HG02840 (cell line): ENCODE data around the gene TOGARAM2.

Source experiments
- ATAC-seq: cut with Tn5 transposase; IDR thresholded peaks from one replicate; pipeline ENCODE4 v1.9.1; 2021; ENCODE audit warnings: mild to moderate bottlenecking, moderate library complexity, moderate number of reproducible peaks; ENCODE audit not compliant: unreplicated experiment, low FRiP score

Gene TOGARAM2

DNA sequence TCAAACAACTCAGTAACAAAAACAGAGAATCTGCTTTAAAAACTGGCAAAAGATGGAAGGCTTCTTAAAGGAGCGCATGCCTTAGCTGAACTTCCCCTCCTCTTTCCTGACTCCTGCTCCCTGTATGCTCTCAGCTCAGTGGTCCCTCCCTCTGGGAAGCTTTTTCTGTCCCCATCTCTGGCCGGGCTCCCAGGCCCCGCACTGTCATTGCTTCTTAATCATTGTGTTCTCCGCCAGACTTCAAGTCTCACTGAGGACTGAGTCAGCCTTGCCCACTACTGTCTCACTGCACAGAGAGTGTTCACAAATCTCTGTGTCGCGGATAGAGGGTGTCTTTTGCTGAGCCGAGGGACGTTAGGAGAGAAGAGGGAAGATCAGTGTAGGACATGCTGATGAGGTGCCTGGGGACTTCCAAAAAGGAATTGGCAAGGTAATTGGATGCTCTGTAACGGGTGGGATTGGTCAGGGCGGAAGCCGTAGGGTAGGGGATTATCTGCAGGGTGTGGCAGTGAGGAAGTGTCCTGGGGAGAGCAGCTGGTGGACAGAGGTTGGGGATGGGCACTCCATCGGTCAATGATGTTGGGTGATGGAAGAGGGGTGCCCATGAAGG lies 16.2 kb downstream of the TOGARAM2 start:
- ATAC-seq: no peak

DNA sequence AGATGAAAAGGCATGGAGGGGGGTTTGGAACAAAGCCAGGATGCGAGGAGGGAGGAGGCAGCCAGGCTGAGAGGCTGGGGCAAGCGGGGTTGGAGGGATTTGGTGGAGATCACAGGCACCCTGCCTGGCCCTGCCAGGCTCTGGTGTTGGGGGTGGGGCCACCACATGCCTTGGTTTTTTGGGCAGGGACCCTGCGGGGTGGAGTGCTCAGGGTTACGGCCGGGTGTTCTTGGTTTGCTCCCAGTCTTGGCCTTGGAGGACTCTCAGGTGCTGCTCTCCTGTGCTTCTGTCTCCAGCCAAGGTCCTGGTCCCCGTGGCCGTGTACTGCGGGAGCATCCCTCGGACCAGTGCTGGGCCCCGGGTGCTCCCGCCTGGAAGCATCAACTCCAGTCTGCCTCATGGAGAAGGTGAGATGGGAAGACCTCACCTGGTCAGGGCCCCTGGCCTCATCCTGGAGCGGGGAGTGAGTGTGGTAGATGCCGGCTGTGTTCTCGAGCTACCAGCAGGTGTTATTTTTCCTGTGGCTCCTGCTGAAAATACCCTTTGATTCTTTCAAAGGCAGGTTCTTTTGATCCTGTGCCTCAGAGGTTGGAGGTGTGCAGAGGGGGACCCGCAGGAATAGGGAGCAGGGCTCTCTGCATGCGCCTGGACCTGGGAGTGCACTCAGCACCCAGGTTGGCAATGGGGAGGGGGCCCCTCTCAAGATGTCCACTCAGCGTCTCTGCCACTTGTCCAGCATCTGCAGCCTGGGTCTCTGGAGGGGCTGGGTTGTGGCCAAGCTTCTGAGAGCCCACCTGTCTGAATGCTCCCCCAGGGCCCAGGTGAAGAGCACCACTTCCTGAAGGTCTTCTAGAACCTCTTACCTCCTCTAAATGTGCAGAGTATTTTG lies 17.0 kb downstream of the TOGARAM2 start:
- ATAC-seq: no peak

DNA sequence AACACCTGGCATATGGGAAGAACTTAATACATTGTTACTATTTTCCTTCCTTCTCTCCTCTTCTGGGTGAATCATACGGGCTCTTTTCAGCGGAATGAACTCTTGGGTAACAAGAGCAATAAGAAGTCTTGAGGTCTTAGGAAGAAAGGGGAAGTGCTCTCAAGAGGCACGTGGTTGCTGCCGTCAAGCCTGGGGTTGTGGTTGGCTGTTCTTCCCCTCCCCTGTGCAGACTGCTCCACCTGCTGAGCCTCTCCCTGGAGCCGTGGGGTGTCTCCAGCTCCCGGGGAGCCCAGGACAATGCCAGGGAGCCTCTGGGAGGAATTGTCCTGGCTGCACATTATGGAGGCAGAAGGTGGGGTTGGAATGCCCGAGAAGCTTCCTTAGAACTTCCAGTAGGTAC lies 19.4 kb downstream of the TOGARAM2 start:
- peak; percentile 74 for ATAC-seq

DNA sequence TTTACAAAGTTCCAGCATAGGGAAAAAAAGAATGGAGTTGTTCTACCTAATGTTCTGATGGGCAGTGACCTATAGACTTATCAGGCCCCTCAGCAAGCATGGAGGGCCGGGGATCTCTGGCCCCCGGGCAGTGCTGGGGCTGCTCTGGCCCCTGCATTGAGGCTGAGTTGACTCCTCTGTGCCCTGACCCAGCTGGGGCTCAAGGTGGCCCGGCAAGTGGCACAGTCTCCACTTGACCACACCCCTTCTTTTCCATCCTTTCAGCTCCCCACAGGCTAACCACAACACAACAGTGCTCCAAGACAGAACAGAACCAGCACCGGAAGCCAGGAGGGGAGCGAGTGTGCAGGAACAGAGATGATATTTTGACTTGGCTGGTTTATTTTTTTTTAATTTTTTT lies 19.9 kb downstream of the TOGARAM2 start:
- no peak for ATAC-seq

DNA sequence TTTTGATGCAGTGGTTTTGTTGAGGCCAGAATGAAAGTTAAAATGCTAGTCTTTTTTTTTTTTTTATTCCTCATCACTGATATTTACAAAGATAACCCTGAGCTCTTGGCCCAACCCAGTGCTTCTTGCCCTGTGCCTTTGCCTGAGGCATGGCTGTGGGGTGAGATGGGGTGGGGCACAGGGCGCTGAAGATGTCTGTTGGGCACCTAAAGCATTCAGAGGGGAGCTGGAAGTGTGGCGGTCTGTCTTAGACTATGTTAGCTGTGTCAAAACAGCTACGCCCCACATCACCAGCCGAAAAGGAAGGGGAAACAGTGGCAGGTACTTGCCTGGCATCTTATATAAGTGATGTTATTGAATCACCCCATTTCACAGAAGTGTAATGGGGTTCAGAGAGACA lies 20.7 kb downstream of the TOGARAM2 start:
- no peak for ATAC-seq

DNA sequence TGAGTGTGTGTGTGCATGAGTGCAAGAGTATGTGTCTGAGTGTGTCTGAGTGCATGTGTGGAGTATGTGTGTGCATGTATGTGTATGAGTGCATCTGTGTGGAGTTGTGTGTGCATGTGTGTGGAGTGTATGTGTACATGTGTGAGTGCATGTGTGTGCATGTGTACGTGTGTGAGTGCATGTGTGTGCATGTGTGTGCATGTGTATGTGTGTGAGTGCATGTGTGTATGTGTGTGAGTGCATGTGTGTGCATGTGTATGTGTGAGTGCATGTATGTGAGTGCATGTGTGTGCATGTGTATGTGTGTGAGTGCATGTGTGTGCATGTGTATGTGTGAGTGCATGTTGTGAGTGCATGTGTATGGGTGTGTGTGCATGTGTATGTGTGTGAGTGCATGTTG lies 23.7 kb downstream of the TOGARAM2 start:
- no peak for ATAC-seq

DNA sequence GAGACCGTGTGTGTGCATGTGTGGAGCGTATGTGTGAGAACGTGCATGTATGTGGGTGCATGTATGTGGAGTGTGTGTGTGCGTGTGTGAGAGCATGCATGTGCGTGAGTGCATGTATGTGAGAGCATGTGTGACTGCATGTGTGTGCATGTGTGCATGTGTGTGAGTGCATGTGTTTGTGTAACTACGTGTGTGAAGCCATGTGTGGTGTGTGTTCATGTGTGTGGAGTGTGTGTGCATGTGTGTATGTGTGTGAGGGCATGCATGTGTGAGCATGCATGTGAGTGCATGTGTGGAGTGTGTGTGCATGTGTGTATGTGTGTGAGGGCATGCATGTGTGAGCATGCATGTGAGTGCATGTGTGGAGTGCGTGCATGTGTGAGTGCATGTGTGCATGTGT lies 24.2 kb downstream of the TOGARAM2 start:
- no peak for ATAC-seq

DNA sequence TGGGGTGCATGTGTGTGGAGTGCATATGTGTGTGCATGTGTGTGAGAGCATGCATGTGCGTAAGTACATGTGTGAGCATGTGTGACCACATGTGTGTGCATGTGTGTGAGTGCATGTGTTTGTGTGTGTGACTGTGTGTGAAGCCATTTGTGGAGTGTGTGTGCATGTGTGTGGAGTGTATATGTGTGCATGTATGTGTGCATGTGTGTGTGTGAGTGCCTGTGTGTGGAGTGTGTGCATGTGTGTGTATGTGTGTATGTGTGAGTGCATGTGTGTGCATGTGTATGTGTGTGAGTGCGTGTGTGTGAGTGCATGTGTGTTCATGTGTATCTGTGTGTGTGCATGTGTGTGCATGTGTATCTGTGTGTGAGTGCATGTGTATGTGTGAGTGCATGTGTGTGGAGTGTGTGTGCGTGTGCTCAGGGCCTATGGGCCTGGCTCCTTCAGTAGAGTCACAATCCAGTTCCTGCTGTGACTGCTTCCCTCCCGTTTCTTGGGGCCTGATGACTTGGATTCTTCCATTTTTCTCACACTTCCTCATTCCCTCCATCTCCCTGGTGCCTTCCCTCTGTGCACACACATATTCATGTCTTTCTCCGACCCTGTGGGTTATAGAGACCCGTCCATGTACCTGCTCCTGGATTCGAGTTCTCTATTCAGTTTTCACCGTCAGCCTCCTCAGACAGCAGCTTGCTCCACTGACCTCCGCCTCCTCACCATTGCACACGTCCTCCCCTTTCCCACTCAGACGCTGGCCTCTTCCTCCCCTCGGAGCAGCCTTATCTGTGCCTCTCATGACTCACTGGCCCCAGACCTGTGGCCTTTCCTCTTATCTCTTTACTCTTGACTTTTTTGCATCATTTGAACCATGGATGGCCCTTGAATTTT lies 25.2 kb downstream of the TOGARAM2 start:
- no peak for ATAC-seq

DNA sequence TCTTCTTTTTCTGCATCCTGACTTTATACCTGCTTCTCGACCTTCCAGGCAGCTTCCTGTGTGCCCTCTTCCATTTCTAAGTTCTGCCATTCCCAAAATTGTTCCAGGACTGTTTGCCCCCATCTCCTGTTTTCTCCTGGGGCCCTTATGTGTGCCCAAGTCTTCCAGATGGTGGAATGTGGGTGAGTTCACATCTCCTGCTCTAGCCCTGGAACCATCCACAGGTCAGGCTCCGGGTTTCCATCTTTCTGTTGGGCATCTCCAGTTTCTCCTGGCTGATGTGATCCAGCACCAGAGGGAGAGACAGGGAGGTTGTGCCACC lies 25.8 kb downstream of the TOGARAM2 start:
- no peak for ATAC-seq

DNA sequence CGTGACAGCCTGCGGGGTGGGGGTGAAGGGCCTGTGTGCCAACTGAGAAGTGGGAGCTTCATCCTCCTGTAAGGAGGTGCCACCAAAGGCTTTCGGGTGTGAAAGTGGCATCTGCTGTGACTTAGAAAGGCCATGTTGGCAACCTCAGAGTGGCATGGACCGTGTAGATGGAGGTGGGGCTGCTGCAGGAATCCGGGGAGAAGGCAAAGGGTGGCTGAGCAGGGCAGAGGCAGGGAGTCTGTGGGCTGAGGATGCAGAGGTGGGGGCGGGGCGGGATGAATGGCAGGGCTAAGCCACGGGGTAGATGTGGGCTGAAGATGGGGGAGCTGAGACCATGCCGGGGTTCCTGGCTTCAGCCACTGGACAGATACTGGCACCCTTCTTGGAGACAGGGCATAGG lies 28.2 kb downstream of the TOGARAM2 start:
- ATAC-seq: no peak

DNA sequence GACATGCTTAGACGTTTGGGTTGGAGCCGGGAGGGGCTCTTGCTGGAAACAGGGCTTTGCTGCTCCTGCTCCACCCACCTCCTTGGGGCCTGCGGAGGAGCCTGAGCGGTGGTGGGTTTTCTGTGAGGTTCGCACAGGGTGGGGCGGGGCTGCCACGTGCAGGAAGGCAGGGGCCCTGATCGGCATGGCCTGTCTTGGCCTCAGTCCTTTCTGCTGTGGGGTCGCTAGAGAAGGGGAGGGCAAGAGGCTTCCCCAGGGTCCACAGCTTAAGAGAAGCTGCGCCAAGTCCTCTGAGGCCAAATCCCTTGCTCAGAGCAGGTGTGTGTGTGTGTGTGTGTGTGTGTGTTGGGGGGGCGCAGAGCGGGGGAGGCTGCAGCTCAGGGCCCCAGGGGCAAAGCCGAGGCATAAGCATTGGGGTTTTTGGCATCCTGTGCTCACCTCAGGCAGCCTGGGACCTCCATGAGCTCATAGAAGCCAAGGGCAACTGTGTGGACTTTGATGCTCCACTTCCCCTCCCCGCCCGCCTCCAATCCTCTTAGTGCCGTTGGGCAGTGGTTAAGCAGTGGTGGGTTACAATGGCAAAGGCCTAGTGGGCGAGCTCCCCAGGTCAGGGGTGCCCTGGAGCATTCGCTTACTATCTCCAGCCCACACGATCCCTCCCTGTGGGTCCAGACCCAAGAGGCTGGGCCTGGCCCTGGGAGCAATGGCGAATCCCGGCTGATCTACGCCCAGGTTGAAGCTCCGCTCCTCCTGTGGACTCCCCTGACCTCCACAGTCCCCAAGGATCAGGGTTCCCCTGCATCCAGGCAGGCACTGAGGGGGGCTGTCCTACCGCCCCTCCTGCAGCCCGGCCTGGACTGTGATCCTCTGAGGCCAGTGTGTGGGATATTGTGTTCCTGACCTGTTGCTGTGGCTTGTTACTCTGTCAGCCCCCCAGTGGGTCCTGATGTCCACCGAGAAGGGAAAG lies 28.9 kb downstream of the TOGARAM2 start:
- ATAC-seq: no peak

DNA sequence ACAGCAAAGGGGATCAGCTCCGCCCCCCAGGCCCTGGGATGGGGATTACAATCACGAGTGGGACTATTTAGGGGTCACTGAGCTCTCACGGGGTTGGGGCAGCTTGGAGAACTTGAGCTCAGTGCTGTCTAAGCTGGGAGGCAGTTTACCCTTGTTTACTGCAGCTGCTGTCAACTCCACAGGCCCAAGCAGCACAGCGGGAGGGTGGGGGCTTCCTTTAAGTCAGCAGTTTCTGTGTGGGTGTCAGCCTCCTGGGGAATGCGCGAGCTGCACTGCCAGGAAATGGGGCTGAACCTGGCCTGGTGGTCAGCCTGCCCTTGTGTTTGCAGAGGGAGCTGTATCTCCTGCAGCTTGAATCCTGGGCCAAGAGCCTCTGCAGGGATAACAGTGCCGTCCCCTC lies 29.8 kb downstream of the TOGARAM2 start:
- ATAC-seq: no peak

DNA sequence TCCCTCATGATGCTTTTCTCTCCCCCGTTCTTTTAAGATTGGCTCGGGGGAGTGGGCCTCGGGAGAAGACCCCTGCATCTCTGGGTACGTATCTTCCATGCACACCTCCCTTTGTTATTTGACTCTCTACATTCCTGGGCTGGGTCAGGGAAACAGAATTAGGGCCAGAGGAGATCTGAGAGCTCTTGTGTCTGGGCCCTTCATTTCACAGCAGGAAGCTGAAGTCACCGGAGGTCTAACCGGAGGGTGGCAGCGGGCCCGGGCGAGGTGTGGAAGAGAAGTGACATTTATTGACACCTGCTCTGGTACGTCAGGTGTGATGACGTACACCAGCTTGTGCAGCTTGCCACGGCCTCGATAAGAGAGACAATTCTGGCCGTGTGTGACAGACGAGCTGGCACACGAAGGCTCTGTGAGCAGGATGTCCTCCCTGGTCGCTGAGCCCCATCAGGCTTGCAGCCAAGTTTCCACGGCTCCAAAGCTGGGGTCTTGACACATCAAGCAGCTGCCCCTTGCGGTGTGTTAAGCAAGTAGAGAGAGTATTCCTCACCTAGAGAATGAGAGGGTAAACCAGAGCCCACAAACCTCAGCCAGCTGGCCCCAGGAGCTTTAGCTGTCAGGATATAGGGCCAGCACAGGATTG lies 30.4 kb downstream of the TOGARAM2 start:
- no peak for ATAC-seq

DNA sequence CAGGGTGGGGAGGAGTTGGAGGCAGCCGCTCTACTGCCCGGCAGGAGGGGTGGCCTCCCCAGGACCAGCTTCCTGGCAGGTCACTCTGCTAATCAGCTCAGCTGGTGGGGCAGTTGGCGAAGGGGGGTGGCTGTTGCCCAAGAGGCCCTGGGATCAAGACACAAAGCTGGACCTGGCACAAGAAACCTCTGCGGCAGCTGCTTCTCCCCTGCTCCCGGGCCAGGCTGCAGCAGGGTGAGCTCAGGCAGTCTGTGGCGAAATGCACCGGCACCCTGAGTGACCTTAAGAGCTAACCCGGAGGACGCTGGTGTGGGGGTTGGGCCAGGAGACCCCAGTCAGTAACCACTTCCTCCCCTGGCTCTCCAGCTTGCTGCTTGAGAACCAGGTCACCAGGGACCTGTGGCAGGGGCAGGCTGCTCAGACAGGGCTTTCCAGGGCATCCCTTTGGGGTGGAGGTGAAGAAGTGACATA lies 31.1 kb downstream of the TOGARAM2 start:
- ATAC-seq: no peak

DNA sequence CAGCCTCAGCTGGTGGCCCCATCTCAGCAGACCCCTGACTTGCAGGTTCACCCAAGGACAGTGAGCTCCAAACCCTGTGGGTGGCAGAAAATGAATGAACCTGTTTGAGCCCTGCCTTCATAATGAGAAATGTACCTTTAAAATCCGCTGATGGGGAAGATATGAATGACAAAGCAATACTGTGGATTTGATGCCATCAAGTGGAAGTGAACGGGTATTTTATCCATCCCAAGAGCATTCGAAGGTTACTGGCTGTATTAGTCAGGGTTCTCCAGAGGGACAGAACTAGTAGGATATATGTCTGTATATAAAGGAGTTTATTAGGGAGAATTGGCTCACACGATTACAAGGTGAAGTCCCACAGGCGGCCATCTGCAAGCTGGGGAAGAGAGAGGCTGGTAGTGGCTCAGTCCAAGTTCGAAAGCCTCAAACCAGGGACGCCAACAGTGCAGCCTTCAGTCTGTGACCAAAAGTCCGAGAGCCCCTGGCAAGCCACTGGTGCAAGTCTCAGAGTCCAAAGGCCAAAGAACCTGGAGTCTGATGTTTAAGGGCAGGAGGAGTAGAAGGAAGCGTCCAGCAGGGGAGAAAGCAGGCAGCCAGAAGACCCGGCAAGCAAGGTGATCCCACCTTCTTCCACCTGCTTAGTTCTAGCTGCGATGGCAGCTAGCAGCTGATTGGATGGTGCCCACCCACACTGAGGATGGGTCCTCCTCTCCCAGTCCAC lies 32.1 kb downstream of the TOGARAM2 start:
- ATAC-seq: no peak

DNA sequence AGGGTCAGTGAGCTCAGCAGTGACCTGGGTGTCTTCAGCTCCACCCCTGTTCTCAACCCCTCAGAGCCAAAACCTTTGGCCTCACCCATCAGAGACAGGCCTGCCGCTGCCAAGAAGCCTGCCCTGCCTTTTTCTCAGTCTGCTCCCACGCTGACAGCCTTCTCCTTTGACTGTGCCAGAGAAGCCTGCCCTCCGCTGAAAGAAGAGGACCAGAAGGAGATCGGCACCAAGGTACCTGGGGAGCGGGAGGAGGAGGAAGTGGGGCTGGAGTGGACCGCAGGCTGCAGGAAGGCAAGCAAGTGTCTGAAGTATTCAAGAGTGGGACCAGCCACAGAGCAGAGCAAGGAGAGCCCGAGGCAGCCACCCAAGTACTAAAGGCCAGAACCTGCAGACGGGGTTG lies 33.2 kb downstream of the TOGARAM2 start:
- ATAC-seq: no peak

DNA sequence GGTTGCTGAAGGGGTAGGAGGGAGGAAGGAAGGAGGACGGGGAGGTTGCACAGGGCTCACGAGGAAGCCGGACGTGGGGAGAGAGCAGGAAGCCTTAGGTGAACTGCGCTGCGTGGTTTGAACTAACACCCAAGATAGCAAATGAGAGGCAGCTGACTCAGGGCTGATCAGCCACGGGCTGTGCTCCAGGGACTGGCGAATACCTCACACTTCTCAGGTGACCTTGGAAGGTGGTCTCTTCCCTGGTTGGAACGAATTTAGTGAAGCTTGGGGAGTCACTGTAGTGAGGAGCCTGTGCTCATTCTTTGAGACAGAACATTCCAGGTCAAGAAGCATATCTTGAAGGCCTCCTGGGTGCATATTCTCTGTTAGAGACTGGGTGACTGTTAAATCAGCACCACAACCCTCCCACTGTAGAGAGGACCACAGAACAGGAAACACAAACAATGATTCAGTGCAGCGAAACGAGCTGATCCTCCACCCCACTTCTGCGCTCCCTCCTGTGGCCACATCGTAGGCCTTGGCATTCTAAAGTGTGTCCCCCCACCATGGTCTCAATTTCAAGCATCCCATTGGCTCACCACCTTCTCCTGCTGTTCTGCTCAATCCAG lies 33.8 kb downstream of the TOGARAM2 start:
- ATAC-seq: no peak

DNA sequence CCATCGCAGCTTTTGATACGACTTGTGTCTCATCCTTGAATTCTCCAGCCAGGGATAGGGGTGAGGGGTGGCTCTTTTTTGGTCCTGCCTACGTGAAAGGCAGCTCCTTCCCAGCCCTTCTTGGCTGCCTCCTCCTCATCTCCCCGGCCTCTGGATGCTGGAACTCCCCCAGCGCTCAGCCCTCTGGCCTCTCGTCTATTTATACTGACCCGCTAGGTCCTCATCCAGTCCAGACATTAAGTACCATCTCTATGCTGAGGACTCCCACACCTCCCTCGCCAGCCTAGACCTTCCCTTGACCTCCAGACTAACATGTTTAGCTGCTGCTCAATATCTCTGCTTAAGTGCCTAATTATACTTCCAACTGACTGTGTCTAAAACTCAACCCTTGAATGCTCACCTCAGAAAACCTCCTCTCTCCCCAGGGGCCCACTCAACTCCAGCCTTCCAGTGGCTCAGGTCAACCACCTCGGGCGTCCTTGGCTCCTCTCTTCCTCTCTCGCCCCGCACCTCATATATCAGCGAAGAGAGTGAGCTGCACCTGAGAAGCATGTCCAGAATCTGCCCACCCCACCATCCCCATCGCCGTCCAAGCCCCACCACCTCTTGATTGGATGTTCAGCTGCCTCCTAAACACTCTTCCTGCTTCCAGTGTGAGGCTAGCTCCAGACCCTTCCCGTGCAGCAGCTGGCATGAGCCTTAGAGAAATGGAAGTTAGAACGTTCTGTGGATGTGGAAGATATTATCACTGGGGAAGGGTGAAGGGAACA lies 34.8 kb downstream of the TOGARAM2 start:
- ATAC-seq: no peak
